H9 (cell line): ENCODE measurements around the gene SRRM2. TPM values are rescaled to one million over a fixed set of nuclear protein-coding genes. Genes with fewer than 3 reads are reported as not detected.

ENCODE experiments used
- DNase-seq: peaks from one replicate; pipeline ENCODE4 v3.0.0-alpha.2; 2017
- H2AFZ ChIP-seq: one replicate; pipeline ENCODE4 v1.6.1; 2013; ENCODE audit warnings: mild to moderate bottlenecking, low read length, control low read depth, moderate library complexity
- H2AK5ac ChIP-seq: 2 replicates; pipeline ENCODE4 v1.6.1; 2013; ENCODE audit warnings: low read length, control low read depth, mixed read lengths; ENCODE audit not compliant: insufficient read length
- H2BK120ac ChIP-seq: one replicate; pipeline ENCODE4 v1.6.1; 2013; ENCODE audit warnings: low read depth, mild to moderate bottlenecking, low read length, control low read depth, inconsistent platforms; ENCODE audit not compliant: poor library complexity, severe bottlenecking
- H2BK12ac ChIP-seq: 2 replicates; pipeline ENCODE4 v1.6.1; 2013; ENCODE audit warnings: low read length, control low read depth, mixed read lengths, low read depth; ENCODE audit not compliant: insufficient read length
- H2BK15ac ChIP-seq: 2 replicates; pipeline ENCODE4 v1.6.1; 2013; ENCODE audit warnings: low read depth, low read length, control low read depth
- H2BK20ac ChIP-seq: one replicate; pipeline ENCODE4 v1.6.1; 2013; ENCODE audit warnings: low read depth, mild to moderate bottlenecking, low read length, control low read depth, inconsistent platforms; ENCODE audit not compliant: poor library complexity, severe bottlenecking
- H2BK5ac ChIP-seq: 2 replicates; pipeline ENCODE4 v1.6.1; 2013; ENCODE audit warnings: low read length, control low read depth, mixed read lengths; ENCODE audit not compliant: insufficient read length
- H3K14ac ChIP-seq: 2 replicates; pipeline ENCODE4 v1.6.1; 2013; ENCODE audit warnings: low read length, control low read depth; ENCODE audit not compliant: insufficient read depth
- H3K18ac ChIP-seq: 2 replicates; pipeline ENCODE4 v1.6.1; 2013; ENCODE audit warnings: low read depth, mild to moderate bottlenecking, mixed read lengths, low read length, control low read depth; ENCODE audit not compliant: insufficient read length
- H3K23ac ChIP-seq: 2 replicates; pipeline ENCODE4 v1.6.1; 2013; ENCODE audit warnings: low read length, control low read depth, mixed read lengths, low read depth; ENCODE audit not compliant: insufficient read length
- H3K23me2 ChIP-seq: 2 replicates; pipeline ENCODE4 v1.6.1; 2013; ENCODE audit warnings: low read depth, mild to moderate bottlenecking, mixed read lengths, low read length, control low read depth; ENCODE audit not compliant: insufficient read length, poor library complexity, severe bottlenecking
- H3K27ac ChIP-seq: 2 replicates; pipeline ENCODE4 v1.5.1; 2013; ENCODE audit warnings: low read length, control low read depth, mixed read lengths, low read depth; ENCODE audit not compliant: insufficient read length
- H3K27me3 ChIP-seq: 2 replicates; pipeline ENCODE4 v1.6.1; 2013; ENCODE audit warnings: low read length, control low read depth, inconsistent platforms; ENCODE audit not compliant: insufficient read depth
- H3K4ac ChIP-seq: 2 replicates; pipeline ENCODE4 v1.6.1; 2013; ENCODE audit warnings: low read depth, mild to moderate bottlenecking, control low read depth, inconsistent platforms, low read length, moderate library complexity
- H3K4me1 ChIP-seq: 2 replicates; pipeline ENCODE4 v1.6.1; 2013; ENCODE audit warnings: low read length, control low read depth, inconsistent platforms; ENCODE audit not compliant: insufficient read depth
- H3K4me2 ChIP-seq: 2 replicates; pipeline ENCODE4 v1.6.1; 2013; ENCODE audit warnings: low read length, control low read depth, mixed read lengths; ENCODE audit not compliant: insufficient read length, insufficient read depth
- H3K56ac ChIP-seq: 2 replicates; pipeline ENCODE4 v1.6.1; 2013; ENCODE audit warnings: low read depth, mild to moderate bottlenecking, mixed read lengths, low read length, control low read depth; ENCODE audit not compliant: insufficient read length
- H3K79me1 ChIP-seq: 2 replicates; pipeline ENCODE4 v1.6.1; 2013; ENCODE audit warnings: low read depth, mild to moderate bottlenecking, moderate library complexity, low read length, control low read depth, inconsistent platforms; ENCODE audit not compliant: insufficient read depth, poor library complexity, severe bottlenecking
- H3K79me2 ChIP-seq: 2 replicates; pipeline ENCODE4 v1.6.1; 2013; ENCODE audit warnings: low read length, control low read depth, inconsistent platforms; ENCODE audit not compliant: insufficient read depth
- H3K9ac ChIP-seq: 2 replicates; pipeline ENCODE4 v1.6.1; 2013; ENCODE audit warnings: low read length, control low read depth, mixed read lengths; ENCODE audit not compliant: insufficient read length; ENCODE audit errors: extremely low read depth
- H3K9me3 ChIP-seq: one replicate; pipeline ENCODE4 v1.6.1; 2013; ENCODE audit warnings: low read depth, low read length, inconsistent platforms; ENCODE audit not compliant: control insufficient read depth
- H3T11ph ChIP-seq: one replicate; pipeline ENCODE4 v1.6.1; 2013; ENCODE audit warnings: mild to moderate bottlenecking, low read length, control low read depth, inconsistent platforms
- H4K20me1 ChIP-seq: one replicate; pipeline ENCODE4 v1.6.1; 2013; ENCODE audit not compliant: control insufficient read depth, insufficient read length, insufficient read depth
- H4K5ac ChIP-seq: 2 replicates; pipeline ENCODE4 v1.6.1; 2013; ENCODE audit warnings: low read depth, mild to moderate bottlenecking, mixed read lengths, low read length, control low read depth; ENCODE audit not compliant: insufficient read length
- H4K8ac ChIP-seq: replicated peaks from 2 replicates; pipeline ENCODE4 v1.6.1; 2013; ENCODE audit warnings: low read length, control low read depth, mixed read lengths, low read depth; ENCODE audit not compliant: insufficient read length
- H4K91ac ChIP-seq: 2 replicates; pipeline ENCODE4 v1.6.1; 2013; ENCODE audit warnings: low read depth, mild to moderate bottlenecking, moderate library complexity, mixed read lengths, low read length, control low read depth; ENCODE audit not compliant: insufficient read length
- H3K27ac Mint-ChIP-seq, 3 experiments: 2 replicates in 2 of 3; 3 replicates in 1 of 3; pipeline ENCODE4 v1.8.0; 2020 to 2021; ENCODE audit warnings: mixed read lengths in 3 of 3, mild to moderate bottlenecking in 1 of 3, moderate library complexity in 1 of 3
- H3K27me3 Mint-ChIP-seq: 2 replicates; pipeline ENCODE4 v1.8.0; 2021; ENCODE audit warnings: low read depth, mild to moderate bottlenecking, moderate library complexity, mixed read lengths
- H3K36me3 Mint-ChIP-seq, 3 experiments: 2 replicates in 2 of 3; 3 replicates in 1 of 3; pipeline ENCODE4 v1.8.0; 2020 to 2021; ENCODE audit warnings: low read depth in 3 of 3, mixed read lengths in 3 of 3; ENCODE audit not compliant: insufficient read depth in 1 of 3
- H3K4me1 Mint-ChIP-seq, 2 experiments: 2 replicates each; pipeline ENCODE4 v1.8.0; 2020; ENCODE audit warnings: mixed read lengths in 2 of 2
- H3K4me3 Mint-ChIP-seq, 2 experiments: 2 replicates in 1 of 2; 3 replicates in 1 of 2; pipeline ENCODE4 v1.8.0; 2020 to 2021; ENCODE audit warnings: mild to moderate bottlenecking in 2 of 2, mixed read lengths in 2 of 2, moderate library complexity in 1 of 2
- H3K9me3 Mint-ChIP-seq, 2 experiments: 2 replicates in 1 of 2; 3 replicates in 1 of 2; pipeline ENCODE4 v1.8.0; 2020; ENCODE audit warnings: mild to moderate bottlenecking in 2 of 2, mixed read lengths in 2 of 2, moderate library complexity in 1 of 2
- WGBS: extraction: QIAGEN DNeasy Blood & Tissue Kit; methylation state at CpG from one replicate; pipeline ENCODE4 v1.1.7; 2013; ENCODE audit warnings: missing lambda C conversion rate, low lambda C conversion rate, mixed read lengths; ENCODE audit not compliant: insufficient read length; ENCODE audit errors: extremely low coverage; 5-methylcytosine and 5-hydroxymethylcytosine counted together
- total RNA-seq: library from RNA; stranded (reverse); gene quantifications from 2 replicates; pipeline ENCODE4 v1.2.1, GENCODE V29; 2021
- TF ChIP-seq, protein P1 (sequence below): fragments of 200-600 bp; sonication (generic); conservative IDR thresholded peaks from 3 replicates; pipeline ENCODE4 v1.8.0; 2021; ENCODE audit warnings: antibody characterized with exemption, mild to moderate bottlenecking

The SRRM2 gene
- total RNA-seq, 1 experiment from 2014 or later = 694 TPM

DNA sequence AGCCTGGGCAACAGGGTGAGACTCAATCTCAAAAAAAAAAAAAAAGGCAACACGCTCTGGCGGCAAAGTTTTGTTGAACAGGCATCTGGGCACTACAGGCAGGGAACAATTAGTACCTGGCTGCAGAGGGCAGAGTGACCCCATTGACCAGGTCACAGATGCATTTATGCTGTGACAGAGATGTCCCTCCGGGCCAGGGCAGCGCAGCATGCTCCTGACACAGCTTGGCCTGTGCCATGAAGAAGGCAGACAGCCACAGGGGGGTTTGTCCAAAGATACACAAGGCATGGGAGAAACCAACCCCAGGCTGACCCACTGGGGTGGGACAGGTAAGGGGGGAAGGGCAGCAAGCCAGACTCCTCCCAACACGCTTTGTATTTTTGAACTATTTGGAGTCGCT, 7.7 kb upstream of the SRRM2 start:
- Histone ChIP-seq H3K23ac (no peak overlapping the region), H3T11ph (no peak overlapping the region), H3K9me3 (no peaks in the 10 kb centered on the region), H3K4me1 (no peaks in the 10 kb centered on the region), H3K9ac (no peak overlapping the region), H3K56ac (no peak overlapping the region), H4K8ac (no peak overlapping the region), H4K91ac (no peak overlapping the region), H2BK15ac (no peak overlapping the region), H2BK120ac (no peak overlapping the region), H3K79me1 (no peaks in the 10 kb centered on the region), H2AK5ac (no peak overlapping the region), H2BK20ac (no peak overlapping the region), H2BK12ac (no peak overlapping the region), H3K27ac (no peak overlapping the region), H3K18ac (no peak overlapping the region), H3K14ac (no peak overlapping the region), H2BK5ac (no peak overlapping the region), H3K4ac (no peak overlapping the region), H2AFZ (no peak overlapping the region), H3K27me3 (no peaks in the 10 kb centered on the region), H3K23me2 (no peaks in the 10 kb centered on the region), H4K20me1 (no peaks in the 10 kb centered on the region), H4K5ac (no peak overlapping the region), H3K79me2 (no peaks in the 10 kb centered on the region), H3K4me2 (no peak overlapping the region)
- peaks cover 5 to 8% of the 10 kb centered on the region in 2 experiments; a peak in 2 of 4 replicates for H3K4me1 Mint-ChIP-seq
- TF ChIP-seq, protein P1, sequence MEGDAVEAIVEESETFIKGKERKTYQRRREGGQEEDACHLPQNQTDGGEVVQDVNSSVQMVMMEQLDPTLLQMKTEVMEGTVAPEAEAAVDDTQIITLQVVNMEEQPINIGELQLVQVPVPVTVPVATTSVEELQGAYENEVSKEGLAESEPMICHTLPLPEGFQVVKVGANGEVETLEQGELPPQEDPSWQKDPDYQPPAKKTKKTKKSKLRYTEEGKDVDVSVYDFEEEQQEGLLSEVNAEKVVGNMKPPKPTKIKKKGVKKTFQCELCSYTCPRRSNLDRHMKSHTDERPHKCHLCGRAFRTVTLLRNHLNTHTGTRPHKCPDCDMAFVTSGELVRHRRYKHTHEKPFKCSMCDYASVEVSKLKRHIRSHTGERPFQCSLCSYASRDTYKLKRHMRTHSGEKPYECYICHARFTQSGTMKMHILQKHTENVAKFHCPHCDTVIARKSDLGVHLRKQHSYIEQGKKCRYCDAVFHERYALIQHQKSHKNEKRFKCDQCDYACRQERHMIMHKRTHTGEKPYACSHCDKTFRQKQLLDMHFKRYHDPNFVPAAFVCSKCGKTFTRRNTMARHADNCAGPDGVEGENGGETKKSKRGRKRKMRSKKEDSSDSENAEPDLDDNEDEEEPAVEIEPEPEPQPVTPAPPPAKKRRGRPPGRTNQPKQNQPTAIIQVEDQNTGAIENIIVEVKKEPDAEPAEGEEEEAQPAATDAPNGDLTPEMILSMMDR = no peak
- no peak for DNase-seq
- no peak overlapping the region for H3K27ac Mint-ChIP-seq
- WGBS = no CpG with 5 or more reads among the region's 6 CpGs
- no peaks in the 10 kb centered on the region for H3K9me3 Mint-ChIP-seq
- H3K4me3 Mint-ChIP-seq = no peak overlapping the region
- H3K27me3 Mint-ChIP-seq = no peaks in the 10 kb centered on the region; the same call in 1 of the 2 replicates
- peaks cover 3 to 6% (median 4%) of the 10 kb centered on the region in 3 experiments; a peak in 5 of 7 replicates for H3K36me3 Mint-ChIP-seq
